ENCODE measurements around the gene CMPK1.

CMPK1 gene

DNA sequence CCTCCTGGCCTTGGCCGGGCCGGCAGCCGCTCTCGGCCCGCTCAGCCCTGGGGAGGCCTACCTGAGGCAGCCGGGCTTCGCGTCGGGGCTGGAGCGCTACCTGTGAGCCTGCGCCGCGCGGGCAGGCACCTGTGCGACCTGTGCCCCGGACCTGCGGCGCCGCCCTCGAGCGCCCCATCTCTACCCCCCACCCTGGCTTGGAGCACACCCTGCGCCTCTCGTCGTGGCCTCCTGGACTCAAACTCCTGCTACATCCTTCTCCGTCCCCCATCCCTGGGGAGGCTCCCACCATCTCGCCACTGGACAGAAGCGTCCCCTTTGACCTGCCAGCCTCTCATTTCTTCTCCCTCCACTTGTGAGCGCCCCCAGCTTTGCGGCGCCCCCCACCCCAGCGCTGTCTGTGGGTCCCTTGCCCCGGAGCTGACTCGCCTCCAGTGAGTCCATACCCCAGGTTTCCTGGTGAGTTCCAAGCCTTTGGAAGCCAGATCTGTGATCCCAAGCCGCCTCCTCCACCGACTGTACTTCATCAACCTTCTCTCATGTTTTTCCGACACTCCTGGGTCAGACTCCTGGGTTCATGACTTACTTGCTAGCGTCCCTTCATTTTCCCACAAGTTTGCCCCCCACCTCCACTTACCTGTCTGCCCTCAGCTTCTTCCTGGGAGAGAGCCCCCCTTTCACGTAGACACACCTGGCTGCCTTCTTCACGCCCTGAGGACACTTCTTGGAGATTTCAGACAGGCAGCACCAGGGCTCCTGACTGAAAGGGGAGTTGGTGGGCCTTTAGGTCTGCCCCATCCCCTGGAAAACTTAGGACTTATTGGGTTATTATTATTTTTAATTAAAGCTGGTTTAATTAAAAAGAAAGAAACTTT lies 83.8 kb downstream of the CMPK1 start:
- Histone ChIP-seq H3K4me1 (no peaks in the 10 kb centered on the region), H3K36me3 (no peaks in the 10 kb centered on the region), H3K4me3 (ENCODE audit: low read depth, low read length) (no peak overlapping the region), H3K27me3 (peaks cover 59% of the 10 kb centered on the region), H3K9me3 (no peaks in the 10 kb centered on the region)
- DNase-seq = no peak
- TF ChIP-seq, protein P1, sequence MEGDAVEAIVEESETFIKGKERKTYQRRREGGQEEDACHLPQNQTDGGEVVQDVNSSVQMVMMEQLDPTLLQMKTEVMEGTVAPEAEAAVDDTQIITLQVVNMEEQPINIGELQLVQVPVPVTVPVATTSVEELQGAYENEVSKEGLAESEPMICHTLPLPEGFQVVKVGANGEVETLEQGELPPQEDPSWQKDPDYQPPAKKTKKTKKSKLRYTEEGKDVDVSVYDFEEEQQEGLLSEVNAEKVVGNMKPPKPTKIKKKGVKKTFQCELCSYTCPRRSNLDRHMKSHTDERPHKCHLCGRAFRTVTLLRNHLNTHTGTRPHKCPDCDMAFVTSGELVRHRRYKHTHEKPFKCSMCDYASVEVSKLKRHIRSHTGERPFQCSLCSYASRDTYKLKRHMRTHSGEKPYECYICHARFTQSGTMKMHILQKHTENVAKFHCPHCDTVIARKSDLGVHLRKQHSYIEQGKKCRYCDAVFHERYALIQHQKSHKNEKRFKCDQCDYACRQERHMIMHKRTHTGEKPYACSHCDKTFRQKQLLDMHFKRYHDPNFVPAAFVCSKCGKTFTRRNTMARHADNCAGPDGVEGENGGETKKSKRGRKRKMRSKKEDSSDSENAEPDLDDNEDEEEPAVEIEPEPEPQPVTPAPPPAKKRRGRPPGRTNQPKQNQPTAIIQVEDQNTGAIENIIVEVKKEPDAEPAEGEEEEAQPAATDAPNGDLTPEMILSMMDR (IDR thresholded peaks at IDR 0.05; ENCODE audit: low read depth, low read length) = no peak

DNA sequence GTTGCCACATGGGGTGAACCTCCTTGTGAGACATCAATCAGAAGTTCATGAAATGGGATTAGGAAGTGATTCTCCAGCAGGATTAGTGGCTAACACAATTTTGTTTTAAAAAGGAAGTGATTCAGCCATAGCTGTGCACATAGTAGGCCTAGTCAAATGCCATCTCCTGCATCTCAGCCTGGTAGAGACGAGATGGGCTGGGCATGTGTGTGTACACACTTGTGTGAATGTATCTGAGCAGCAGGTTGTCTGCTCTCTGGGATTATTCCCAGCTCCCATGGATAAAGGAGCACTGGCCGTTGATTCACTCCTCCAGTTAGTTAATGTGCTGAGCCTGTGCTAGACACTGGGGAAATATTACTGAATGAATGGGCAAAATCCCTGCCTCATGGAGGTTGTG lies 84.5 kb downstream of the CMPK1 start:
- no peaks in the 10 kb centered on the region for H3K9me3 ChIP-seq
- no peak overlapping the region for H3K4me3 ChIP-seq (ENCODE audit: low read depth, low read length)
- H3K4me1 ChIP-seq = no peaks in the 10 kb centered on the region
- DNase-seq = no peak
- peaks cover 59% of the 10 kb centered on the region for H3K27me3 ChIP-seq
- TF ChIP-seq, protein P1 (IDR thresholded peaks at IDR 0.05; ENCODE audit: low read depth, low read length) = no peak
- no peaks in the 10 kb centered on the region for H3K36me3 ChIP-seq

DNA sequence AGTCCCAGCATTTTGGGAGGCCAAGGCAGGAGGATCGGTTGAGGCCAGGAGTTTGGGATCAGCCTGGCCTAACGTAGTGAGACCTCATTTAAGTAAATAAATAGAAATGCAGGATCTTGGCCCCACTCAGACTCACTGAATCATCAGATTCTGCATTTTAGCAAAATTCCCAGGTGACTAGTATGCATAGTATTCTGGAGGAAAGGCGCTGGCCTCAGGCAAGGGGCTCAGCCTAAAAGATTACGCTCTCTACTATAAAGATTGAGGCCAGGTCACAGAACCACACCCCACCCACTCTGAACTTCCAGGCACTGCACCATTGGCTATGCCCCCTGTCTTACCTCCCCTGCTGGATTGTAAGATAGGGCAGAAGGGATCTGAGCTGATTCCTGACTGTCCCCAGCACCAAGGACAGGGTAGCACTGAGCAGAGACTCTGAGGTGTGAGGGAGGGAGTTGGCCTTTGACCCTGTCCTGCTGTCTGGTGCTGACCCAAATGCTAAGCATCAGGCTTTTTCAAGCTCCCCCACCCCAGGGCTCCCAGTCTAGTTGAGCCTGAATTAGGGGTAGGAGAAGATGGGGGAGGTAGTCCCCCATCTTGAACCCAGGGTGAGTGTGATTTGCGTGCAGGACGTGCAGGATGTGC lies 85.2 kb downstream of the CMPK1 start:
- Histone ChIP-seq H3K4me1 (no peaks in the 10 kb centered on the region), H3K27me3 (peaks cover 59% of the 10 kb centered on the region), H3K36me3 (no peaks in the 10 kb centered on the region), H3K4me3 (ENCODE audit: low read depth, low read length) (no peak overlapping the region), H3K9me3 (no peaks in the 10 kb centered on the region)
- TF ChIP-seq, protein P1 (IDR thresholded peaks at IDR 0.05; ENCODE audit: low read depth, low read length) = no peak
- no peak for DNase-seq

GRCh38 chr1:47420547-47420946 lies 87.0 kb downstream of the CMPK1 start:
- TF ChIP-seq, protein P1 (IDR thresholded peaks at IDR 0.05; ENCODE audit: low read depth, low read length) = no peak
- Histone ChIP-seq H3K36me3 (no peaks in the 10 kb centered on the region), H3K27me3 (peaks cover 54% of the 10 kb centered on the region)

DNA sequence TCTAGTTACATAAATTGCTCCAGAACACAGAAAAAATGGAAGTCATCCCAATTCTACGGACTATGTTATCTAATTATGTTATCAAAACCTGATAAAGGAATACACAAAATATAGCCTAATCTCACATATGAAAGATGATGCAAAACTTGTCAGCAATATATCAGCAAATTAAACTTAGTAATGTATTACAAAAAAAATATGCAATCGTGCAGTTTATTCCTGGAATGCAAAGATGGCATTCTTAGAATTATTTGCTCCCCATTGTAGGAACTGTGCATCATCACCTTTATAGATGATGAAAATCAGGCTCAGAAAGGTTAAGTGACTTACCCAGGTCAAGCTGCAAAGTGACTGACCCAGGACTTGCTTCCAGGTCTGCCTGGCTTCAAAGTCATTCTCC lies 90.3 kb downstream of the CMPK1 start:
- no peak for DNase-seq
- Histone ChIP-seq H3K4me3 (ENCODE audit: low read depth, low read length) (no peak overlapping the region), H3K36me3 (no peaks in the 10 kb centered on the region), H3K27me3 (peaks cover 21% of the 10 kb centered on the region), H3K9me3 (no peaks in the 10 kb centered on the region), H3K4me1 (no peaks in the 10 kb centered on the region)
- TF ChIP-seq, protein P1 (IDR thresholded peaks at IDR 0.05; ENCODE audit: low read depth, low read length) = no peak

More at GRCh38 chr1:47420547-47420946, 87.0 kb downstream of the CMPK1 start:
- no peak for DNase-seq
- Histone ChIP-seq H3K4me3 (ENCODE audit: low read depth, low read length) (no peak overlapping the region), H3K4me1 (no peaks in the 10 kb centered on the region), H3K9me3 (no peaks in the 10 kb centered on the region)
